ENCODE data around the gene SMIM13. TPM values are rescaled to one million over a fixed set of nuclear protein-coding genes. Genes with fewer than 3 reads are reported as not detected.
"Not testable (repeated sequence)": the region's sequence is repeated elsewhere in the genome, so short reads cannot be mapped to it uniquely, and the experiment has no call there.

SMIM13 gene
- total RNA-seq, 1 experiment from 2014 or later, result 18.4 TPM

DNA sequence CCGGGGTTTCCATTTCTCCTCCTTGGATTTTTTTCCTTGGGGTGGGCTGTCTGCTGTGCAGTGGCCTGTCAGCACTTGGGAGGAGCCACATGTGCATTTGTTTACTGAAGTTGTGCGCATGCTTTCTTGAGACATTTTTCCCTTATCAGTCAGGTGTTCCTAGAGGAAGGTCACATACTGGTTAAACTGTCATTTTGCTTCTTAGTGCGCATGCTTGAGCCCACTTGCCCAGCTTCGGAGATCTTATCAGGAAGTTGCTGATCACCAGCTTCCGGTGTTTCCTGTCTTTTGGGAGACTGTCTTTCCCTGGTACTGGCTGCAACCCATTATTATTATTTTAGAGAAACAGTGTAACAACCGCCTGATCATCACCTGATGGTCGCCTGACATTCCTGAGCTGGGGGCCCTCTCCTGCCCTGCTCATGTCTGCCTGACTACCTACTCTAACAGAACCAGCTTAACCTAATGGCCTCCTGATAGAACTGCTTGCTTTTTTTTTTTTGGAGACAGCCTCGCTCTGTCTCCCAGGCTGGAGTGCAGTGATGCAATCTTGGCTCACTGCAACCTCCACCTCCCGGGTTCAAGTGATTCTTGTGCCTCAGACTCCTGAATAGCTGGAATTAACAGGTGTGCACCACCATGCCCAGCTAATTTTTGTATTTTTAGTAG, 18.3 kb downstream of the SMIM13 start:
- in situ Hi-C loops (cut with HindIII; ENCODE audit: low pct_unique_long_range_greater_than_20kb, low sequenced_read_pairs), result no loop called here

DNA sequence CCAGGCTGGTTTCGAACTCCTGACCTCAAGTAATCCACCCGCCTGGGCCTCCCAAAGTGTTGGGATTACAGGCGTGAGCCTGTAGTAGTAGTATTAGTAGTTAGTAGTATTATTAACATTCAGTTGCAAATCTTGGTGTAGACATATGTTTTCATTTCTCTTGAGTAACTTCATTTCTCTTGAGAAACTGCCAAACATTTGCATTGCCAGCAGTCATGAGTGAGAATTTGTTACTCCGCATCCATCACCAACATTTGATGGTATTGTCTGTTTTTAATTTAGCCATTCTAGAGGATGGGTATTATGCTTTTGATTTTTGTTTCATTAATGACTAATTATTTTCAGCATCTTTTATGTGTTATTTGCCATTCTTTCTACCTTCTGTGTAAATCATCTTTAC, 19.4 kb downstream of the SMIM13 start:
- in situ Hi-C loops (cut with HindIII; ENCODE audit: low pct_unique_long_range_greater_than_20kb, low sequenced_read_pairs), result no loop called here
- DNase-seq (ENCODE audit: low read depth), result no peak

More for the DNA sequence above, 18.3 kb downstream of the SMIM13 start:
- peak; percentile 33 for DNase-seq (ENCODE audit: low read depth)

DNA sequence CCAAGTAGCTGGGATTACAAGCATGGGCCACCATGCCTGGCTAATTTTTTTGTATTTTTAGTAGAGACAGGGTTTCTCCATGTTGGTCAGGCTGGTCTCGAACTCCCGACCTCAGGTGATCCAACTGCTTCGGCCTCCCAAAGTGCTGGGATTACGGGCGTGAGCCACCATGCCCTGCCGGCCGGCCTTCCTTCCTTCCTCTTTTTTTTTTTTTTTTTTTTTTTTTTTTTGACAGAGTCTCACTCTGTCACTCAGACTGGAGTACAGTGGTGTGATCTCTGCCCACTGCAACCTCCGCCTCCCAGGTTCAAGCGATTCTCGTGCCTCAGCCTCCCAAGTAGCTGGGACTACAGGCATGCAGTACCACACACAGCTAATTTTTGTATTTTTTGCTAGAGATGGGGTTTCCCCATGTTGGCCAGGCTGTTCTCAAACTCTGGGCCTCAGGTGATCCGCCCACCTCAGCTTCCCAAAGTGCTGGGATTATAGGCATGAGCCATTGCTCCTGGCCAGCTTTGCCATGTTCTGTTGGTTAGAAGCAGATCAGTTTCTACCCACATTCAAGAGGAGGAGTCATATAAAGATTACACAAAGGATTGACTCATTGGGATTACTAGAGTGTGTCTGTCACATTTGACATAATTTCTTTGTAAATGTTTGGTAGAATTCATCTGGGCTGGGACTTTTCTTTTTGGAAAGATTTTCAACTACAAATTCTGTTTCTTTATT, 22.3 kb downstream of the SMIM13 start:
- peak; percentile 65 for DNase-seq (ENCODE audit: low read depth)
- in situ Hi-C loops (cut with HindIII; ENCODE audit: low pct_unique_long_range_greater_than_20kb, low sequenced_read_pairs), result not testable (repeated sequence)

DNA sequence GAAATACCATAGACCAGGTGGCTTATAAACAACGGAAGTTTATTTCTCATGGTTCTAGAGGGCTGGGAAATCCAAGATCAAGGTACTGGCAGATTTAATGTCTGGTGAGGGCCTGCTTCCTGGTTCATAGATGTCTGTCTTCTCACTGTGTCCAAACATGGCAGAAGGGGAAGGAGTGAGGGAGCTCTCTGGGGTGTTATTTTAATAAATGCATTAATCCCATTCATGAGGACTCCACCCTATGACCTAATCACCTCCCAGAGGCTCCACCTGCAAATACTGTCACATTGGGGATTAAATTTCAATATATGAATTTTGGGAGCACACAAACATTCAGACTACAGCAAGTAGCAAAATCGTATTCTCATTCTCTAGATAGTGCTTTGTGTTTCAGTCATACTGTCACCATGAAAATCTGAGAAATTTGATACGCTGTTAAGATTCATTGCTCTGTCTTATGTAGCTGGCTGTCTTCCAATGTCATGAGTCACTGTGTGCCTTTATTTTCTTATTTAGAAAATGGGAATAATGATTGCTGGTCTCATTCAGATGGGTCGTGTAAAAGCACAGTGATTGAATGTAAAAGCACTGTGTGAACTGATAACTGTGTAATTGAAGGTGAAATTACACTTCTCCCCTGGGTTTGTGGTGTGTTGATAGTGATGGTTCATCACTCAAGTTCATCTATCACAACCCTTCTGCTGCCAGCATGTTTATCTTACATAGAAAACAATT, 26.8 kb downstream of the SMIM13 start:
- in situ Hi-C loops (cut with HindIII; ENCODE audit: low pct_unique_long_range_greater_than_20kb, low sequenced_read_pairs), result no loop called here
- peak; percentile 46 for DNase-seq (ENCODE audit: low read depth)

DNA sequence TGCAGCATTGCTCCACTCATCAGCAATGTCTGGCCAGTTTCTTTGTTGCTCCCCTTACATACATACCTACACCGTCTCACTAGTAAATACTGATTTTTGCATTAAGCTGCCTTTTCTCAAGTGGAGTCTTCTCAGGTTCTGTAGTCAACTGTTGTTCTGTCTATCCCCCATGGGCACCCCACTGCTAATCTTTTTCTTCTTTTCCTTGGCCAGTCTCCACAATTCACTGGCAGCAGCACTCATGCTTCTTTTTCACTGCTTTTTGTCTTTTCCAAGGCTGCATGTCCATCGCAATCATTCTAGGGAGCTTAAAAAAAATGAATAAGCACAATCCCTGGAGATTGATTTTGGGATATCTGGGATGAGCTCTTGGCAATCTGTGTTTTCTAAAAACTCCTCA, 28.2 kb downstream of the SMIM13 start:
- in situ Hi-C loops (cut with HindIII; ENCODE audit: low pct_unique_long_range_greater_than_20kb, low sequenced_read_pairs), result no loop called here
- DNase-seq (ENCODE audit: low read depth), result no peak

DNA sequence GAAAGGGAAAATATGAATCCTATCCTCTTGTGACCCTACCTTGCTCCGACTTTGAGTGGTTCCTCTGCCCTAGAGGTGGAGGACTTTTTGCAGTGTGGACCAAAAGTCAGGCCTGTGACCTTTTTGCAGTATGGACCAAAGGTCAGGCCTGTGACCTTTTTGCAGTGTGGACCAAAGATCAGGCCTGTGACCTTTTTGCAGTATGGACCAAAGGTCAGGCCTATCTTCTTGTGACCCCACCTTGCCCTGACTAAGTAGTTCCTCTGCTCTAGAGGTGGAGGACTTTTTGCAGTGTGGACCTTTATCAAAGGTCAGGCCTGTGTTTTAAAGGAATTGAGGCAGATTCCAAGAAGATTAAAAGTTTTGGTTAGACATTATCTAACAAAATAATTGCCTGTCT, 28.7 kb downstream of the SMIM13 start:
- DNase-seq (ENCODE audit: low read depth), result no peak
- in situ Hi-C loops (cut with HindIII; ENCODE audit: low pct_unique_long_range_greater_than_20kb, low sequenced_read_pairs), result no loop called here

DNA sequence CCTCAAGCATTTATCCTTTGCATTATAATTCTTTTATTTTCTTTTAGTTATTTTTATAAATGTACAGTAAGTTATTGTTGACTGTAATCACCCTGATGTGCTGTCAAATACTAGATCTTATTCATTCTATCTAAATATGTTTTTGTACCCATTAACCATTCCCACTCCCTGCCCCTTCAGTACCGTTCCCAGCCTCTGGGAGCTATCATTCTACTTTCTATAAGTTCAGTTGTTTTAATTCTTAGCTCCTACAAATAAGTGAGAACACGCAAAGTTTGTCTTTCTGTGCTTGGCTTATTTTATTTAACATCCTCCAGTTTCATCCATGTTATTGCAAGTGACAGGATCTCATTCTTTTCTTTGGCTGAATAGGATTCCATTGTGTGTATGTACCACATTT, 30.3 kb downstream of the SMIM13 start:
- no peak for DNase-seq (ENCODE audit: low read depth)

DNA sequence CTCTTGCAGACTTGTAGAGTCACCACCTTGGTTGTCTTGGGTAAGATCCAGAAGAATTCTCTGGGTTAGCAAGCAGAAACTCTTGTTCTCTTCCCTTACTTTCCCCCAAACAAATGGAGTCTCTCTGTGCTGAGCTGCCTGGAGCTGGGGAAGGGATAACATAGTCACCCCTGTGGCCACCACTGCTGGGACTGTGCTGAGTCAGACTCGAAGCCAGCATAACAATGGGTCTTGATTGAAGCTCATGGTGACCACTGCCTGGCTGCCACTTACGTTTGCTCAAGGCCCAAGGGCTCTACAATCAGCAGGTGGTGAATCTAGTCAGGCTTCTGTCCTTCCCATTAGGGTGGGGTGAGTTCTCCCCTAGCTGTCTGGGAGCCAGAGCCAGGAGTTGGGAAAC, 33.2 kb downstream of the SMIM13 start:
- in situ Hi-C loops (cut with HindIII; ENCODE audit: low pct_unique_long_range_greater_than_20kb, low sequenced_read_pairs), result no loop called here
- DNase-seq (ENCODE audit: low read depth), result no peak

More for the DNA sequence above, 30.3 kb downstream of the SMIM13 start:
- in situ Hi-C loops (cut with HindIII; ENCODE audit: low pct_unique_long_range_greater_than_20kb, low sequenced_read_pairs), result no loop called here

DNA sequence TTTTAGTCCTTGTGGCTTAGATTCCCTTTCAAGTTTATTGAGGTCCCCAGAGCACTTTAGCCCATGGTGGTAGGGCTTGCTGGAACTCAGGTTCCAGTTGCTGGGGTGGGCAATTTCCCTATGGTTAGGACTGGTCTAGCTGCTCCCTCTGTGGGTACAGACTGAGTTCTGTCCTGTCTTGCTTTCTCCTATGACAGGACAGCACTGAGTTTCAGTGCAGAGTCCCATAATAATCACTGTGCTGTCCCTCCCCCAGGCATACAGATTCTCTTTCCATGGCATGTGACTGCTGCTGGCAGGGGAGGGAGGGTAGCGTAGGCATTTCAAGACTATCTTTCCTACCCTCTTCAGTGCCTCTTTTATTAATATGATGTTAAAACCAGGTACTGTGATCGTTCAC, 35.0 kb downstream of the SMIM13 start:
- in situ Hi-C loops (cut with HindIII; ENCODE audit: low pct_unique_long_range_greater_than_20kb, low sequenced_read_pairs), result no loop called here
- no peak for DNase-seq (ENCODE audit: low read depth)

DNA sequence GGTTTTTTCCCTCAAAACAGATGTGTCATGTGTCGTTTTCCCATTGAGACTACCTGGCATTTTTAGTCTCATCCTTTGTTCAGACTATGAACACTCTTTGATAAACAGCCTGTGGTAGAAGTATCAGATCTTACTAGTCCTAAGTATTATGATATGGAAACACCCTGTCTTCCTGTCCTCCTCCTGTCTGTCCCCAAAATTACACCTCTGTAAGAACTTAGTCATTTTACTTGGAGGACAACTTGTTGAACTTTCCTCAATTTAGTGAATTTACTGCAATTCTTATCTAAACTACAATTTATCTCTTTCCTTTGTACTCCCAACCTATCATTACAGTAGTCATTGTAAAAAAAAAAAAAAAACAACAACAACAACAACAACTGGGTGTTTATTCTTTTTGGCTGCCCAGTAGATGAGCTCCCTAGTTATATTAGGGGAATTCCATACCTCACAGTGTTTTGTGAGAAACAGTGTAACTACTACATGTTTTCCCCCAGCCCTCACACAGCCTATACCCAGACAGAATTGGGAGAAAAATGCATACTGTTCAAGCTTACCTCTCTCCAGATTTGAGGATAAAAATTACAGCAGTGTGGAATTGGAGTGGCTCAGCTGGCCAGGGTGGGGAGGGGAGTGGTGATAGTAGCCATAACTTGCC, 36.4 kb downstream of the SMIM13 start:
- no peak for DNase-seq (ENCODE audit: low read depth)
- in situ Hi-C loops (cut with HindIII; ENCODE audit: low pct_unique_long_range_greater_than_20kb, low sequenced_read_pairs), result no loop called here

DNA sequence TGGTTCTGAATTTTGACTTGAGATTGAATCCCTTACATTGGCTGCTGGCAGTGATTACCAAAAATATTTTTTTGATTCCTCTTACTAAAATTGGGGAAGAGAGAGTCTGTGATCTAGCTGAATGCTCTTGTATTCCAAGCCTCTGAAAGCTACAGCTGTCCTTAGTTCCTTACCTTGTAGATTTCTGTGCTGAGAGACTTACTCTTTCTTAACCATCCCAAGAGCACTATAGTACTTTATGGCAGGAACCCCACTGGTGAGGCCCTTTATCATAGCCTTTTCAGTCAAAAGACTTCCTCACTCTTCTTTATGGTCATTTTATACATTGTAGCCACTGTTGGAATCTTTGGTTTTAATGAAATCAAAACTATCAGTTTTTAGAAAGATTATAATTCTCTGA, 37.0 kb downstream of the SMIM13 start:
- in situ Hi-C loops (cut with HindIII; ENCODE audit: low pct_unique_long_range_greater_than_20kb, low sequenced_read_pairs), result no loop called here
- DNase-seq (ENCODE audit: low read depth), result no peak

DNA sequence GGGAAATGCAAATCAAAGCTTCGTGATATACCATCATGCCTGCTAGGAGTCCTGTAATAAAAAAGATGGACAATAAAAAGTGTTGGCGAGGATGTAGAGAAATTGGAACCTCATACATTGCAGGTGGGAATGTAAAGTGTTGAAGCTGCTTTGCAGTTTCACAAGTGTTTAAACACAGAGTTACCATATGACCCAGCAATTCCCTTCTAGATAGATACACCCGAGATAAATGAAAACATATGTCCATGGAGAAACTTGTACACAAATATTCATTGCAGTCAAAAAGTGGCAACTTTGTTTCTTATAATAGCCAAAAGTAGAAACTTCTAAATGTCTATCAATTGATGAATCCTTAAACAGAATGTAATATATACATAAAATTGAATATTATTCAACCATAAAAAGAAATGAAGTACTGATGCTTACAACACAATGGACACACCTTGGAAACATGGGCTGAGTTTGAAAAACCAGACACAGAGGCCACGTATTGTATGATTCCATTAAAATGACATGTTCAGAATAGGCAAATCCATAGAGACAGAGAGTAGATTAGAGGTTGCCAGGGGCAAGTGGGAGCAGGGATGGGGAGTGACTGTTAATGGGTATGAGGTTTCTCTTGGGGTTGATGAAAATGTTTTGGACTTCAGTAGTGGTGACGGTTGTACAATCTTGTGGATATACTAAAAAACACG, 38.7 kb downstream of the SMIM13 start:
- in situ Hi-C loops (cut with HindIII; ENCODE audit: low pct_unique_long_range_greater_than_20kb, low sequenced_read_pairs), result no loop called here
- DNase-seq (ENCODE audit: low read depth), result no peak

DNA sequence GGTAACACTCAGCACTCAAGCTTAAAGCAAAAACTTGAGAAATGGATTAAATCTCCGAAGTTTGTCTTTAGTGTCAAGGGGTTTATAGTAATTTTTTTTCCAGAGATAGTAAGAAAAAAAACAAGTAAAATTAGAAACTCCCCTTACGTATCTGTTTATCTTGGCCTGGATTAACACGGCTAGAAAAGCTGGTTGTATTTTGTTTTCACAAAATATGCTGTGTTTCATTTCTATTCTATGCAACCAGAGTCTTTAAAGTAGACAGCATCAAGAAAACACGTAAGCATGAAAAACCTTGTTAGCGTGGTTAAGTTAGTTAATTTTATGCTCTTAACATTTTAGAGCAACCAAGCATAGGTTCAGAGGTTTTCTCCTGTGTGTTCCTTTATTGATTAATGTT, 39.6 kb downstream of the SMIM13 start:
- DNase-seq (ENCODE audit: low read depth), result no peak
- in situ Hi-C loops (cut with HindIII; ENCODE audit: low pct_unique_long_range_greater_than_20kb, low sequenced_read_pairs), result no loop called here

DNA sequence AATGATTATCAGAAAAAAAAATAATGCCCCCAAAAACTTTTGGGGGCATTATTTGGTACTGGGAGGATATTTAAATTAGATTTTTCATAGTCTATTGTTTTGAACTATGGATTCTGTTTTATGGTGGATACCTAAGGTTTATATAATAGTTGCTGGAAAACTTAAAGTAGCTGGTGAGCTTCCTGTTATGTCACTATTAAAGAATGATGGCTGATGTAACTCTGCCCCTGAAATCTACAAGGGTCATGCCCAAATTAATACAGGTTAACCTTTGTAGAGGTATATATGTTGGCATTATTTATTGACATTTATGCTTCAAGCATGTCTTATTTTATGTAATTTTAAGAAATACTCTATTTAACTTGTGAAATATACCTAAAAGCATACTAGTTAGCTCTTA, 43.2 kb downstream of the SMIM13 start:
- DNase-seq (ENCODE audit: low read depth), result no peak
- in situ Hi-C loops (cut with HindIII; ENCODE audit: low pct_unique_long_range_greater_than_20kb, low sequenced_read_pairs), result no loop called here

DNA sequence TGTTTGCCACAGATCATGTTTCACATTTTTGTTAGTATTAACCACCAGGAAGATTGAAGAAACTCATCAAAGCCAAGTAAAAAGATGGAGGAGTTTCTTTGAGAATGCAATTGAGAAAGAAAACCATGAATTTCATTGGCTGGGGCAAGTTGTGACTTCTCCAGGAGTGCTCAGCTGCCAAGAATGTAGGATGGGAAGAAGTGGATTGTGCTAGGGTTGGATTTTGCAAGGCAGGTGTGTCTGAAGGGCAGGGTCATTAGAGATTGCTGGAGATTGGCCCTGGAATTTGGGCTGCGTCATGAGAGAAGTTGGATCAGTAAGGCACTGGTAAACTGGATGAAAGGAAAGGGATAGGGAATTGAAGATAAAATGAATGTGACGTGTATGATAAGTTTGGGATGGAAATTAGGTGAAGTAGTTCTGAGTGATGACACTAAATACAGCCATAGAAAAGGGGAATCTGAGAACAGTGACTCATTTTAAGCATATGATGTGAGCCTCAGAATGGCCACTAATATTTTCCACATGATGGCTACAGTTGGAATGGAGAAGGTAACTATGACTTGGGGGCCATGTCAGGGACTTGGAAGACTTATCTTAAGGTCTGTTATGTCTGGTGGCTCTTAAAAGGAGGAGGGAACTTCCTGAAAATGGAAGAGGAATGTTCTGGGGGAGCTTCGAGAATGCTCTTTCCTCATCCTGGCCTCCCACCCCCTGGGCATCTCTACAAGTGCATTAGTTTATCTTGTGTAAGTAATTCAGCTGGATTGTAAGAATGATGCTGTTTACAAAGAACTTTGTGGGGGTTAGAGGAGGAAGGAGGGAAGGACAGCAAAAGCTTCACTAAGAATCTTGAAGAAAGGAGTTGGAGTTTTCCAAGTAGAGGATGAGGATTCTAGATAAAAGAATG, 45.7 kb downstream of the SMIM13 start:
- in situ Hi-C loops (cut with HindIII; ENCODE audit: low pct_unique_long_range_greater_than_20kb, low sequenced_read_pairs), result no loop called here
- DNase-seq (ENCODE audit: low read depth), result peak; percentile 17

DNA sequence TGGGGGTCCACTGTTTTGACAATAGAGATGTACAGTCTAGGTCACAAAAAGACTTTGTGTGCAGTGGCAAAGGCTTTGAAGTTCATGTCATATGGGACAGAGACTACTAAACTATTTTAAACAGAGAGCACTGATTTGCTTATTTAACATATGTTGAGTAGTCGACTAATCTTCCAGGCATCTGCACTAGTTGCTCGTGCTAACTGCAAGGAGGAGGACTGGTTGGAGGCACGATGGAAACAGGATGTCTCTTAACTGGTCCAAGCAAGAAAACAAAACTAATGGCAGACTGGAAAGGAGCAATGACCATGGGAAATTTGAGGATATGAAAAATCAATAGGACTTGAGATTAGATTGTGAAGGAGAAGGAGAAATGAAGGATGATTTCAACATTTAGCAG, 46.4 kb downstream of the SMIM13 start:
- DNase-seq (ENCODE audit: low read depth), result no peak
- in situ Hi-C loops (cut with HindIII; ENCODE audit: low pct_unique_long_range_greater_than_20kb, low sequenced_read_pairs), result no loop called here

DNA sequence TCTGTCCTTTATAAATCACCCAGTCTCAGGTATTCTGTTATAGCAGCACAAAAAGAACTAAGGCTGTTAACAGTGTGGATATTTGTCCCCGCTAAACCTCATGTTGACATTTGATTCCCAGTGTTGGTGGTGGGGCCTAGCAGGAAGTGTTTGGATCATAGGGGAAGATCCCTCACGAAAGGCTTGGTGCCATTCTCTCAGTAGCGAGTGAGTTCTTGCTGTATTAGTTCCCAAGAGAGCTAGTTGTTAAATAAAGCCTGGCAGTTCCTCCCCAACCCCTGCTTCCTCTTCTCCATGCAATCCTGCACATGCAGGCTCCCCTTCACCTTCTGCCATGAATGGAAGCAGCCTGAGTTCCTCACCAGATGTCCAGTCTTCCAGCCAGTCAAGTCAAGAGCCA, 47.7 kb downstream of the SMIM13 start:
- DNase-seq (ENCODE audit: low read depth), result no peak
- in situ Hi-C loops (cut with HindIII; ENCODE audit: low pct_unique_long_range_greater_than_20kb, low sequenced_read_pairs), result no loop called here

Measured in Caki2 (cell line).